Osteoblast (primary cell): ENCODE data around the gene SBNO1. TPM values are rescaled to one million over a fixed set of nuclear protein-coding genes. Genes with fewer than 3 reads are reported as not detected.

ENCODE experiments used
- DNase-seq: peaks from one replicate; pipeline ENCODE4 v3.0.0; 2011; ENCODE audit warnings: low spot score, mixed read lengths; ENCODE audit not compliant: insufficient read length; ENCODE audit errors: missing footprints
- H2AFZ ChIP-seq: 2 replicates; pipeline ENCODE4 v1.6.0; 2011; ENCODE audit warnings: mild to moderate bottlenecking, low read length
- H3K27ac ChIP-seq: 2 replicates; pipeline ENCODE4 v1.5.1; 2011; ENCODE audit warnings: mild to moderate bottlenecking, low read depth, low read length, moderate library complexity
- H3K27me3 ChIP-seq: 2 replicates; pipeline ENCODE4 v1.6.0; 2012; ENCODE audit warnings: mild to moderate bottlenecking, control low read depth, inconsistent platforms, low read length, moderate library complexity; ENCODE audit not compliant: insufficient read depth
- H3K36me3 ChIP-seq: 2 replicates; pipeline ENCODE4 v1.5.1; 2011; ENCODE audit warnings: mild to moderate bottlenecking, low read length, control low read depth, moderate library complexity; ENCODE audit not compliant: insufficient read depth
- H3K4me1 ChIP-seq: 2 replicates; pipeline ENCODE4 v1.5.1; 2011; ENCODE audit warnings: mild to moderate bottlenecking, low read length, control low read depth, moderate library complexity; ENCODE audit not compliant: insufficient read depth
- H3K4me2 ChIP-seq: 2 replicates; pipeline ENCODE4 v1.6.0; 2011; ENCODE audit warnings: mild to moderate bottlenecking, low read length; ENCODE audit not compliant: insufficient read depth
- H3K4me3 ChIP-seq: fragments of 200-600 bp; sonication (generic); 3 replicates; pipeline ENCODE4 v1.5.1; 2012; ENCODE audit warnings: mild to moderate bottlenecking, low read length, inconsistent platforms; ENCODE audit not compliant: insufficient read depth
- H3K79me2 ChIP-seq: 2 replicates; pipeline ENCODE4 v1.6.0; 2012; ENCODE audit warnings: mild to moderate bottlenecking, low read length, control low read depth, inconsistent platforms; ENCODE audit not compliant: insufficient read depth
- H3K9me3 ChIP-seq: 2 replicates; pipeline ENCODE4 v1.5.1; 2011; ENCODE audit warnings: low read depth, low read length, control low read depth
- H4K20me1 ChIP-seq: 2 replicates; pipeline ENCODE4 v1.6.0; 2012; ENCODE audit warnings: mild to moderate bottlenecking, low read length, control low read depth; ENCODE audit not compliant: insufficient read depth
- total RNA-seq: library from RNA; depleted of rRNA; stranded (reverse); fragments of >200 nt; gene quantifications from 2 replicates; pipeline ENCODE4 v1.2.3, GENCODE V29; 2012
- TF ChIP-seq, protein P1 (sequence below): IDR thresholded peaks from 2 replicates; pipeline ENCODE4 v1.5.1; 2011; ENCODE audit warnings: mild to moderate bottlenecking, low read depth, low read length, moderate library complexity; ENCODE audit errors: extremely low read depth

Gene SBNO1
- total RNA-seq, 1 donor = 30.4 TPM

DNA sequence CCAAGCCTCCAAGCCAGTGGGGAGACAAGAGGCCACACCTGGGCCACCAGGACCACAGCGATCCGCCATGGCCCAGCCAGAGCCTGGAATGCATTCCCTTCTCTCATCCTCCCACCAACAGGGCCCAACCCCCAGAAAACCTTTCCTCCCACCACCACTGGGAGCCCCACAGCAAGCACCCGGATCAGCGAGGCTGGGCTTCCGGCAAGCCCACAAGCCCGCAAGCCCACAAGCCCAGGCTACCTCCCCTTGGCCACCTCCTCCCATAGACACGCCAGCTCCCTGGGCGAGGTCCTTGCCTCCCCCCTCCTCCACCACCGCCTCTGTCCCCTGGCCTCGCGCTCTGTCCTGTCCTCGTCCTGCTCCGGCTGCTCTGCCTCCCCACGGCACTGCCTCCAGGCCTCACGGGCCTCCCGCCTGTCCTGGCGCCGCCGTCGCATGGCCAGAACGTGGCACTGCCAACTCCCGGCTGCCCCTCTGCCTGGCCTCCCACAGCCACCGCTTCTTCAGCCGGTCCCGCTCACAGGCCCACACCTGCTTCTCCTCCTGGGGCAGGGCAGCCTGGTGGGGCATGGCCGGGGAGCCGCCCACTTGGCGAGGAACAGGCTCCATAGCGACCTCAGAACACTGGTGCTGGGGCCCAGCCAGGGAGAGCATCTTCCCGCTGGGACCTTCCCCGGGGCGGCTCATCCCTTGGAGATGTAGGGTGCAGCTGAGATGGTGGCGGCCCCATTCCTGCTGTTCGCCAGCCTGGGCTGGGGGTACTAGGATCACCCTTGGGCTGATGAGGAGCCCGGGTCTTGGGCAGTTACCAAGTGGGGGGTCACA lies 98.6 kb downstream of the SBNO1 start:
- peaks cover 89% of the 10 kb centered on the region for H3K79me2 ChIP-seq
- H4K20me1 ChIP-seq = peaks cover 48% of the 10 kb centered on the region

DNA sequence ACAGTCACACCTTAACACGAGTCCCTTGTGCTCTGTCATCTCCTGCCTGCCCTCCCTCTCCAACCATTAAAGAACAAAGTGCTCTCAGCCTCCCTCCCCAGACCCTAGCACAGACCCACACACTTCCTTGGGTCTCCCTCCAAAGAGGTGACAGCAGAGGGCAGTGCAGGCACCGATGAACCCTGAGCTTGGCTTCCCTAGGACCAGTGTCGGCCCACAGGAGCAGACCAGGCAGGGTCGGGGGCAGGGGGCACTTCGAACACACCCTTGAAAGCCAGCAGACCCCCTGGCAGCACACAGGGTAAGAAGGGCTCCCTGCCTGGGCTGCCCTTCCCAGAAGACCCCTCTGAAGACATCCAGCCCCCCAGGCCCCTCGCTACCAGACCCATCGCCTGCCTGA lies 100.0 kb downstream of the SBNO1 start:
- H3K4me3 ChIP-seq = no peak overlapping the region
- peaks cover 6% of the 10 kb centered on the region for H3K4me1 ChIP-seq
- peak; percentile 73 for DNase-seq
- H2AFZ ChIP-seq = no peak overlapping the region
- no peak overlapping the region for H3K4me2 ChIP-seq
- no peaks in the 10 kb centered on the region for H3K9me3 ChIP-seq
- TF ChIP-seq, protein P1, sequence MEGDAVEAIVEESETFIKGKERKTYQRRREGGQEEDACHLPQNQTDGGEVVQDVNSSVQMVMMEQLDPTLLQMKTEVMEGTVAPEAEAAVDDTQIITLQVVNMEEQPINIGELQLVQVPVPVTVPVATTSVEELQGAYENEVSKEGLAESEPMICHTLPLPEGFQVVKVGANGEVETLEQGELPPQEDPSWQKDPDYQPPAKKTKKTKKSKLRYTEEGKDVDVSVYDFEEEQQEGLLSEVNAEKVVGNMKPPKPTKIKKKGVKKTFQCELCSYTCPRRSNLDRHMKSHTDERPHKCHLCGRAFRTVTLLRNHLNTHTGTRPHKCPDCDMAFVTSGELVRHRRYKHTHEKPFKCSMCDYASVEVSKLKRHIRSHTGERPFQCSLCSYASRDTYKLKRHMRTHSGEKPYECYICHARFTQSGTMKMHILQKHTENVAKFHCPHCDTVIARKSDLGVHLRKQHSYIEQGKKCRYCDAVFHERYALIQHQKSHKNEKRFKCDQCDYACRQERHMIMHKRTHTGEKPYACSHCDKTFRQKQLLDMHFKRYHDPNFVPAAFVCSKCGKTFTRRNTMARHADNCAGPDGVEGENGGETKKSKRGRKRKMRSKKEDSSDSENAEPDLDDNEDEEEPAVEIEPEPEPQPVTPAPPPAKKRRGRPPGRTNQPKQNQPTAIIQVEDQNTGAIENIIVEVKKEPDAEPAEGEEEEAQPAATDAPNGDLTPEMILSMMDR = peak; percentile 14
- H3K27me3 ChIP-seq = no peaks in the 10 kb centered on the region
- peaks cover 48% of the 10 kb centered on the region for H4K20me1 ChIP-seq
- peaks cover 76% of the 10 kb centered on the region for H3K79me2 ChIP-seq
- peaks cover 65% of the 10 kb centered on the region for H3K36me3 ChIP-seq
- no peak overlapping the region for H3K27ac ChIP-seq

More for the DNA sequence above, 98.6 kb downstream of the SBNO1 start:
- Histone ChIP-seq H2AFZ (no peak overlapping the region), H3K9me3 (no peaks in the 10 kb centered on the region), H3K4me2 (no peak overlapping the region), H3K27me3 (no peaks in the 10 kb centered on the region), H3K4me1 (peaks cover 11% of the 10 kb centered on the region), H3K4me3 (no peak overlapping the region), H3K36me3 (peaks cover 50% of the 10 kb centered on the region), H3K27ac (no peak overlapping the region)
- DNase-seq = peak; percentile 60
- TF ChIP-seq, protein P1 = no peak

DNA sequence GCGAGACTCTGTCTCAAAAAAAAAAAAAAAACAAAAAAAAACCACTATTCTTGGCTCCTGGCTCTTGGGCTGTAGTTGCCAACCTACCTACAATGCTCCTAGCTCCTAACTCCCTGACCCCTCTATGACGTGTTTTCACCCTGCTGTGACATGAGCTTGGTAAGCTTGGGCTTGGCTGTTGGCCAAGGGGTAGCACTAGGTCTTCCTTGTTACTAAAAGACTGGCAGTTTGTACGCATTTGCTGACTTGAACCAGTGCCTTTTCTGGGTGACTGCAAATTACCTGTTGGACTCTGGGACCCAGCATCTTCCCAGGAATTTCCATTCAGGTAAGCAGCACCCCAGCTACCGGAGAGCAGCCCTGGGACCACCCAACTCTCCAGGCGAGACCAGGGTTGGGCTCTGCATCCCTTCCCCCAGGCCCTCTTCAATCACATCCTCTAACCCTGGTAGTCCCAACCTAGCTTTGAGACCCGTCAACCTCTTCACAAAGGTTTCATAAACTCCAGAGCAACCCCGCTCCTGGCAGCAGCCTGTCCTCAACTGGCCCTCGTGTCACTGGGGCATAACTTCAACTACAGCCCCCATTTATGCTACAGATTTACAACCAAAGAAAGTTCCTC lies 101.3 kb downstream of the SBNO1 start:
- Histone ChIP-seq H3K79me2 (peaks cover 63% of the 10 kb centered on the region), H3K4me2 (no peak overlapping the region), H4K20me1 (peaks cover 43% of the 10 kb centered on the region), H3K9me3 (no peaks in the 10 kb centered on the region), H3K27ac (no peak overlapping the region), H3K4me1 (no peaks in the 10 kb centered on the region), H2AFZ (no peak overlapping the region), H3K4me3 (no peak overlapping the region), H3K27me3 (no peaks in the 10 kb centered on the region), H3K36me3 (peaks cover 78% of the 10 kb centered on the region)
- TF ChIP-seq, protein P1 = no peak
- DNase-seq = peak; percentile 54

DNA sequence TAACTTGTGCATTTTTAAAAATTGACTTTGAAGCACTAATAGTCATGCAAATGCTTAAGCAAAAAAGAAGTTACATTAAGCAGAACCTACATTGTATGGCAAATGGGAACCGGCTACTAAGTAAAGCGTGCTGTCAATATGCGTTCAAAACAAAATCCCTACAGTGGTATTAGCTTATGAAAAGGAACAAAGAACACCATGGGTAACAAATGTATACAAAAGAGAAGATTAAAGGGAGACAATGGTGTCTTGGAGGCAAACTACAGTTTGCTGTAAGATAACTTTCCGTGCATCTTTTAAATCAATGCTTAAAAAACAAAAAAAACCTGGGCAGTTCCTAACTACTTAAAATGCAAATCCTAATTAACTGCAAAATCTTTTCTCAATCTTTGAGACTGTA lies 103.5 kb downstream of the SBNO1 start:
- Histone ChIP-seq H3K36me3 (peaks cover 84% of the 10 kb centered on the region), H3K27ac (no peak overlapping the region), H3K27me3 (no peaks in the 10 kb centered on the region), H3K4me2 (no peak overlapping the region), H3K79me2 (peaks cover 42% of the 10 kb centered on the region), H4K20me1 (peaks cover 27% of the 10 kb centered on the region), H3K4me1 (no peaks in the 10 kb centered on the region), H3K9me3 (no peaks in the 10 kb centered on the region), H2AFZ (no peak overlapping the region), H3K4me3 (no peak overlapping the region)
- no peak for DNase-seq
- TF ChIP-seq, protein P1 = no peak
